NOMO-1 treated with dmso at 0.1 percent for 144 hours (cell line): ENCODE measurements around the gene FXR1.
"Not testable (repeated sequence)": the region's sequence is repeated elsewhere in the genome, so short reads cannot be mapped to it uniquely, and the experiment has no call there.

Experiments used
- DNase-seq: peaks from one replicate; lab custom pipeline; 2025; ENCODE audit not compliant: unreplicated experiment; lab: John Stamatoyannopoulos, UW

FXR1 gene

GRCh38 chr3:181003469-181003868 lies 91.0 kb downstream of the FXR1 start:
- not testable (repeated sequence) for DNase-seq

- DNase-seq: no peak
Observed at GRCh38 chr3:181006541-181006940, 94.1 kb downstream of the FXR1 start.

GRCh38 chr3:181007262-181007661 lies 94.8 kb downstream of the FXR1 start:
- DNase-seq: no peak

- DNase-seq: no peak
Observed at GRCh38 chr3:181008796-181009195, 96.3 kb downstream of the FXR1 start.

- no peak for DNase-seq
Observed at GRCh38 chr3:181009225-181009624, 96.8 kb downstream of the FXR1 start.

- no peak for DNase-seq
Observed at GRCh38 chr3:181017690-181018089, 105.2 kb downstream of the FXR1 start.

GRCh38 chr3:181025204-181025603 lies 112.7 kb downstream of the FXR1 start:
- DNase-seq: no peak

- no peak for DNase-seq
Observed at GRCh38 chr3:181030948-181031347, 118.5 kb downstream of the FXR1 start.
